SK-N-SH treated with all-trans-retinoic acid at 6 μM for 48 hours (cell line): ENCODE data around the gene LEMD3.

Source experiments
- ATAC-seq: fragments of 200-7000 bp; cut with Tn5 transposase; 3 replicates; pipeline ENCODE4 v1.9.1; 2020; ENCODE audit warnings: mild to moderate bottlenecking, moderate library complexity
- ARNTL ChIP-seq: fragments of 450-650 bp; formaldehyde crosslinking; IDR thresholded peaks from 2 replicates; pipeline ENCODE4 v1.5.0; 2020; ENCODE audit warnings: low read depth, mild to moderate bottlenecking, moderate library complexity, borderline replicate concordance
- BACH2 ChIP-seq: fragments of 250-450 bp; sonication (Bioruptor Pico); IDR thresholded peaks from 2 replicates; pipeline ENCODE4 v1.9.0; 2021; ENCODE audit warnings: mild to moderate bottlenecking, borderline replicate concordance
- CREB5 ChIP-seq: fragments of 250-450 bp; sonication (Bioruptor Pico); IDR thresholded peaks from 2 replicates; pipeline ENCODE4 v1.5.1; 2020; ENCODE audit warnings: low read depth, mild to moderate bottlenecking, moderate library complexity
- CSRNP3 ChIP-seq: fragments of 250-450 bp; sonication (Bioruptor Pico); IDR thresholded peaks from 2 replicates; pipeline ENCODE4 v1.5.1; 2021; ENCODE audit warnings: mild to moderate bottlenecking, moderate library complexity
- ESRRG ChIP-seq: fragments of 250-450 bp; sonication (Bioruptor Pico); IDR thresholded peaks from 2 replicates; pipeline ENCODE4 v1.6.1; 2021; ENCODE audit warnings: mild to moderate bottlenecking
- GLIS3 ChIP-seq: fragments of 250-450 bp; sonication (Bioruptor Pico); IDR thresholded peaks from 2 replicates; pipeline ENCODE4 v1.5.0; 2020; ENCODE audit warnings: mild to moderate bottlenecking, moderate library complexity
- ISL1 ChIP-seq: fragments of 250-450 bp; sonication (Bioruptor Pico); IDR thresholded peaks from 2 replicates; pipeline ENCODE4 v2.1.2; 2022; ENCODE audit warnings: mild to moderate bottlenecking, moderate library complexity
- OSR1 ChIP-seq: fragments of 250-450 bp; sonication (Bioruptor Pico); IDR thresholded peaks from 2 replicates; pipeline ENCODE4 v1.8.0; 2022; ENCODE audit warnings: moderate library complexity, mild to moderate bottlenecking, inconsistent platforms
- PATZ1 ChIP-seq: fragments of 250-450 bp; sonication (Bioruptor Pico); IDR thresholded peaks from 2 replicates; pipeline ENCODE4 v1.8.0; 2020; ENCODE audit warnings: mild to moderate bottlenecking, moderate library complexity, borderline replicate concordance
- POU6F1 ChIP-seq: fragments of 250-450 bp; sonication (Bioruptor Pico); IDR thresholded peaks from 2 replicates; pipeline ENCODE4 v1.8.0; 2021; ENCODE audit warnings: low read depth, mild to moderate bottlenecking, moderate library complexity, borderline replicate concordance
- PPARA ChIP-seq: fragments of 250-450 bp; sonication (Bioruptor Pico); IDR thresholded peaks from 2 replicates; pipeline ENCODE4 v1.5.0; 2020; ENCODE audit warnings: mild to moderate bottlenecking, borderline replicate concordance
- RARB ChIP-seq: fragments of 250-450 bp; sonication (Bioruptor Pico); IDR thresholded peaks from 2 replicates; pipeline ENCODE4 v1.8.0; 2021; ENCODE audit warnings: mild to moderate bottlenecking, moderate library complexity
- SNAI2 ChIP-seq: fragments of 250-450 bp; sonication (Bioruptor Pico); IDR thresholded peaks from 2 replicates; pipeline ENCODE4 v1.5.0; 2020; ENCODE audit warnings: mild to moderate bottlenecking, moderate library complexity
- TCF4 ChIP-seq: fragments of 250-450 bp; sonication (Bioruptor Pico); IDR thresholded peaks from 2 replicates; pipeline ENCODE4 v1.8.0; 2021; ENCODE audit warnings: mild to moderate bottlenecking, moderate library complexity, borderline replicate concordance
- TOX ChIP-seq: fragments of 250-450 bp; sonication (Bioruptor Pico); IDR thresholded peaks from 2 replicates; pipeline ENCODE4 v1.8.0; 2021; ENCODE audit warnings: mild to moderate bottlenecking, moderate library complexity, borderline replicate concordance
- ZC3H10 ChIP-seq: fragments of 250-450 bp; sonication (Bioruptor Pico); IDR thresholded peaks from 2 replicates; pipeline ENCODE4 v1.5.1; 2021; ENCODE audit warnings: mild to moderate bottlenecking, moderate library complexity
- ZFP3 ChIP-seq: fragments of 250-450 bp; sonication (Bioruptor Pico); IDR thresholded peaks from 2 replicates; pipeline ENCODE4 v1.5.0; 2020; ENCODE audit warnings: mild to moderate bottlenecking, moderate library complexity
- ZNF565 ChIP-seq: fragments of 450-650 bp; formaldehyde crosslinking; conservative IDR thresholded peaks from 2 replicates; pipeline ENCODE4 v1.5.0; 2020; ENCODE audit warnings: low read depth, mild to moderate bottlenecking, moderate library complexity
- ZNF70 ChIP-seq: fragments of 450-650 bp; formaldehyde crosslinking; IDR thresholded peaks from 2 replicates; pipeline ENCODE4 v1.5.0; 2020; ENCODE audit warnings: mild to moderate bottlenecking, moderate library complexity
- ZNF8 ChIP-seq: fragments of 450-650 bp; formaldehyde crosslinking; IDR thresholded peaks from 2 replicates; pipeline ENCODE4 v1.5.0; 2020; ENCODE audit warnings: mild to moderate bottlenecking, moderate library complexity

The LEMD3 gene

GRCh38 chr12:65156366-65156841 lies 13.0 kb upstream of the LEMD3 start:
- no peak for TF ChIP-seq ZNF8 (CRISPR knock-in tag)
- TF ChIP-seq CREB5 (CRISPR knock-in tag) = no peak
- no peak for TF ChIP-seq ISL1 (CRISPR knock-in tag)
- no peak for TF ChIP-seq PPARA (CRISPR knock-in tag)
- TF ChIP-seq POU6F1 (CRISPR knock-in tag) = no peak
- no peak for TF ChIP-seq OSR1 (CRISPR knock-in tag)
- TF ChIP-seq GLIS3 (CRISPR knock-in tag) = no peak
- no peak for TF ChIP-seq PATZ1

GRCh38 chr12:65157091-65157490 lies 12.3 kb upstream of the LEMD3 start:
- no peak for TF ChIP-seq ARNTL
- no peak for ATAC-seq

More at GRCh38 chr12:65156366-65156841, 13.0 kb upstream of the LEMD3 start:
- ATAC-seq = no peak

GRCh38 chr12:65162609-65163008 lies 6.8 kb upstream of the LEMD3 start:
- TF ChIP-seq ZC3H10 (CRISPR knock-in tag) = no peak
- TF ChIP-seq ISL1 (CRISPR knock-in tag) = no peak
- no peak for TF ChIP-seq TOX (CRISPR knock-in tag)
- no peak for TF ChIP-seq ESRRG
- TF ChIP-seq CREB5 (CRISPR knock-in tag) = no peak
- no peak for TF ChIP-seq RARB (CRISPR knock-in tag)
- no peak for TF ChIP-seq ZNF70 (CRISPR knock-in tag)
- no peak for TF ChIP-seq SNAI2 (CRISPR knock-in tag)
- TF ChIP-seq POU6F1 (CRISPR knock-in tag) = no peak
- TF ChIP-seq GLIS3 (CRISPR knock-in tag) = no peak
- TF ChIP-seq PPARA (CRISPR knock-in tag) = no peak
- TF ChIP-seq PATZ1 = no peak
- no peak for ATAC-seq

GRCh38 chr12:65164244-65164643 lies 5.1 kb upstream of the LEMD3 start:
- TF ChIP-seq PPARA (CRISPR knock-in tag) = no peak
- no peak for TF ChIP-seq TCF4 (CRISPR knock-in tag)
- no peak for TF ChIP-seq ZFP3
- no peak for TF ChIP-seq ARNTL
- TF ChIP-seq OSR1 (CRISPR knock-in tag) = no peak
- TF ChIP-seq POU6F1 (CRISPR knock-in tag) = no peak
- no peak for TF ChIP-seq ESRRG
- TF ChIP-seq ZNF565 = no peak
- no peak for TF ChIP-seq TOX (CRISPR knock-in tag)
- TF ChIP-seq CREB5 (CRISPR knock-in tag) = no peak
- TF ChIP-seq ZNF70 (CRISPR knock-in tag) = no peak
- TF ChIP-seq BACH2 (CRISPR knock-in tag) = no peak
- TF ChIP-seq GLIS3 (CRISPR knock-in tag) = no peak
- TF ChIP-seq CSRNP3 (CRISPR knock-in tag) = no peak
- no peak for TF ChIP-seq RARB (CRISPR knock-in tag)
- ATAC-seq = no peak
